HG03196 (cell line): ENCODE data around the gene ADH4.
"Not testable (repeated sequence)": the region's sequence is repeated elsewhere in the genome, so short reads cannot be mapped to it uniquely, and the experiment has no call there.

Experiments used
- ATAC-seq: cut with Tn5 transposase; IDR thresholded peaks from one replicate; pipeline ENCODE4 v1.9.1; 2021; ENCODE audit not compliant: unreplicated experiment

Gene ADH4

DNA sequence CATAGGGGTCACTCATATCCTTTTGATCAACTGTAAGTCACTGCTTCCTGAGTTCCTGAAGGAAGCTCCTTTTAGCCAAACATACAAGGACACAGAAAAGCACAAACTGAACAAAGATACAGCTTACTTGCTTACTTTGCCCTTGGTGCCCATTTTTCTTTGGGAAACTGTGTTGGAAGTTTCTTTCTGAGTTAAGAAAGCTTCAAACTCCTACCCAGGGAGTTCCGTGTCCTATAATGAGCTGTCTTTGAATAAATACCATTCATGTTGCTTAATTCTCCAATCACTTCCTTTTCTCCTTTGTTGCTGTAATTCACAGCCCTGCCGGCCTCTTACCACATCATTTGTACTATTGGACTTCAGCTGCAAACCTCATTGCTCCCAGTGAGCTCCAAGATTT lies at the start of gene ADH4:
TSS of gene ADH4 (minus strand) at position 228 of the 400 bp plus-strand sequence. CDS start at position 153, 75 bp downstream.
- ATAC-seq: no peak

GRCh38 chr4:99190336-99190735 lies 46.2 kb upstream of the ADH4 start:
- ATAC-seq: no peak

GRCh38 chr4:99189900-99190299 lies 45.8 kb upstream of the ADH4 start:
- not testable (repeated sequence) for ATAC-seq

DNA sequence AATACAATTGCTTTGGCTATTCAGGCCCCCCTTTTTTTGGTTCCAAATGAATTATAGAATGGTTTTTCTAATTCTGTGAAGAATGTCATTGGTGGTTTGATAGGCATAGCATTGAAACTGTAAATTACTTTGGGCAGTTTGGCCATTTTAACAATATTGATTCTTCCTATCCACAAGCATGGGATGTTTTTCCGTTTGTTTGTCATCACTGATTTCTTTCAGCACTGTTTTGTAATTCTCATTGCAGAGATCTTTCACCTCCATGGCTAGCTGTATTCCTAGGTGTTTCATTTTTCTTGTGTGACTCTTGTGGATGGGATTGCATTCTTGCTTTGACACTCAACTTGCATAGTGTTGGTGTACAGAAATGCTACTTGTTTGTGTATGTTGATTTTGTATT lies 41.9 kb upstream of the ADH4 start:
- no peak for ATAC-seq

DNA sequence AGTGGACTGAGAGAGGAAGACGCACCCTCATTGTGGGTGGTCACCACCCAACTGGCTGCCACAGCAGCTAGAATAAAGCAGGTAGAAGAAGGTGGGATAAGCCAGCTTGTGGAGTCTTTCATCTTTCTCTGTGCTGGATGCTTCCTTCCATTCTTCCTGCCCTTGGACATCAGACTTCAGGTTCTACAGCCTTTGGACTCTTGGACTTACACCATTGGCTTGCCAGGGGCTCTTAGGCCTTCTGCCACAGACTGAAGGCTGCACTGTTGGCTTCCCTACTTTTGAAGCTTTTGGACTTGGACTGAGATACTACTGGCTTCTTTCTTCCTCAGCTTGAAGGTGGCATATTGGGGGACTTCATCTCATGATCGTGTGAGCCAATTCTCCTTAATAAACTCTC lies 41.5 kb upstream of the ADH4 start:
- no peak for ATAC-seq

DNA sequence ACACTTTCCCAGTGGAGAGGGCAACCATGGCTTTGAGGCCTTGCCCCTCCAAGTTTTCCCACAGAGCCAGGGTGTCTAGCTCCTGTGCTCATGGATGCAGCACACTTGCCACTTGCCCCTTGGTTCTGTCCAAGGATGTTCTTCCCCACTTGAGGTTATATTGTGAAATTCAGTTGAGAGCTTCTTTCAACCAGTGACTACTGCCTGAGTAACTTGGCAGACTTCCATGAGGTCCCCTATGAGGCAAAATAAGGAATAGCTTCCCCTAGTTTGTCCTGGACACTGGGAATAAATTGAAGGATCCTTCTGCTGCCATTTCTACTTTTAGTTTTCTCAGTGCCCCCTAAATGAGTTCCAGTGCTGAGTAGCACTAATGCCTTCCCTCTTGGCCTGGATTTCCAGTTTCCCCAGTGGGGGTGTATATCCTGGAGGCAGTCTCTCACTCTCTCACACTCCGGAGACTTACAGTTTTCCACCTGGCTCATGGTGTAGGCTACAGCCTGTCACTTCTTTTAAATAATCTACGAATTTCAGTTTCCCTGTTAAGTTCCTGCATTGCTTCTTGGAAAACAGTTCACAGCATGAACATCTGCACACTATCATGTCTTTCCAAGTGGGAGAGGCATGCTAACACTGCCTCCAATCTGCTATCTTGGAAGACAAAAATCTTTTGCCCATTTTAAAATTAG lies 36.4 kb upstream of the ADH4 start:
- no peak for ATAC-seq

DNA sequence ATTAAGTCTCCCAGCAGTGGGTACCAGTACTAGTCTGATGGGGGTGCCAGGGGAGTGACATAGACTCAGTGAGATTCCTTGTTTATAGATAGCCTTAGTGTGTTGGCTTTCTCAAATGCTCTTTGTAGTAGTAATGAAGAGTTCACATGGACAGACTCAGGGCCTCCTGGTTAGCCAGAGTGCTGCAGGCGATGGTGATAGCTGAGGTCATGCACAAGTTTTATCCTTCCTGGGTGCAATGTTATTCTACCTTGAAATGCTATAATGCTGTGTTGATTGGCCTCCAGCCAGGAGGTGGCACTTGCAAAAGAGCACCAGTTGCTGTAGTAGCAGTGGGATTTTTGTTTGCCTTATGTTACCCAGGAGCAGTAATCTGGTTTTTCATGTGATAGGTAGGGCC lies 35.5 kb upstream of the ADH4 start:
- ATAC-seq: no peak

DNA sequence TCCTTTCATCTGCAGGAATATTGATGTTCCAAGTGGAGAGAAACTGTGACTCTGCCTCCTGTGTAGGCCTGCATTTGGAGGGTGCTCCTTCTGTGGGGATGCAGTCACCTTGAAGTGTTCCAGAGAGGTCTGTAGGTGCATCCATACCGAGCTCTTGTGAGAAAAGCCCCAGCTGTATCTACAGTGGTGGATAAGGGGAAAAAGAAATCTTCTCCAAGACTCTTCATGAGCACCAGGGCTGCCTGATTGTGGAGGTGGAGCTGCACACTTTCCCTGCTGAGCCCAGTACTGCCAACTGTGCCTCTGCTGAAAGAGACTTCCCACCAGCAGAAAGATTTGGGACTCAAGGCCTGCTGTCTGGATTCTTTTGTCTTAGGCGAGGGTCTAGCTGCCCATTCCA lies 35.1 kb upstream of the ADH4 start:
- no peak for ATAC-seq

DNA sequence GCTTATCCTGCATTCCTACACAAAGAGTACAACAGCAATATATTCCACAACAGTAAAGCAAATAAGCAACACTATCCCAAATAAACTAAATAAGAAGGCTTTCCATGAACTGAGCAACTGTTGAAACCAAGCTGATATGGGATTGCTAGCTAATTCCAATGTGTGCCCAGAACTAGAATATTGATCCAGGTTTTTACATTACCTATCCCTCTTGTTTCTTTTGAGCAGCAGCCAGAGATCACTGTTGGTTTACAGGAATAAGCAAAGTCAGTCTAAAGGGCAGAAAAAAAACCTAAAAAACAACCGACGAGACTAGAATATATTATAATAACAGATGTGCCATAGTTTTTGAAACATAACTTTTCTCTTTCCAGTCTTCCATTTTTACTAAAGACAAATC lies 22.4 kb upstream of the ADH4 start:
- ATAC-seq: no peak

DNA sequence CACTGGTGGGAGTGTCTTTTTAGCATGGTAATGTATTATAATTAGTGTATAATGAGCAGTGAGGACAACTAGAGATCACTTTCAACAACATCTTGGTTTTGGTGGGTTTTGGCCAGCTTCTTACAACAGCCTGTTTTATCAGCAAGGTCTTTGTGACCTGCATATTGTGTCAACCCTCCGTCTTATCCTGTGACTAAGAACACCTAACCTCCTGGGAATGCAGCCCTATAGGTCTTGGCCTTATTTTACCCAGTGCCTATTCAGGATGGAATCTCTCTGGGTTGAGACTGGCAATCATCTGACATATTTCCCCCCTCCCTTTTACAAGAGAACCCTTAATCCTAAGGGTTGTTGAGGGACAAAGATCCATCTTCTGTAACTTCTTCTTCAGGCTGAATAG lies 21.9 kb upstream of the ADH4 start:
- ATAC-seq: no peak

DNA sequence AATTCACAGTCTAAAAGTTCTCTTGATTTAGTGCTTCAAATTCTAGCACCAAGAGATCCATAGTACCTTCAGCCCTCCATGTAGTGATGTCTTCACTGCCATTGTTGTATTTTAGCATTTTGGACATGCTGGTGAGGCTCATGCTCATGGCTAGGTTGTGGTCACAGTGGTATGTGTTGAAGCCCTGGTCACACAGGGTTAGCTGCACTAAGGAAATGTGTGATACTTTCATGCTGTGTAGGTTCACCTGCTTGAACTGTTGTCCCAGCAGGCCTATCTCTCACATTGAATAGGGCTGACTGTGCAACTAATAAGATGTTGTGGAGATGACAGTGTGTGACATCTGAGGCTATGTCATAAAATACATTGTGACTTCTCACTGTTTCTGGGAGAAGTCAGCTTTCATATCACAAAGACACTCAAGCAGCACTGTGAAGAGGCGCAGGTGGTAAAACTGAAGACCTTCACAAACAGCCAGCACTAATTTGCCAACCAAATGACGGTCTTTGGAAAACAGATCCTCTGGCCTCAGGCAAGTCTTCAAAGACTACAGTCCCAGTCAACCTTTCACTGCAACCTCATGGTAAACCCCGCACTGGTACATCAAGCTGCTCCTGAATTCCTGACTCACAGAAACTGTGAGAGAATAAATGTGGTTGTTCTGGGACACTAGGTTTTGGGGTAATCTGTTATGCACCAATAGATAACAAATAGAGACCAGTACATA lies 17.4 kb upstream of the ADH4 start:
- ATAC-seq: no peak

DNA sequence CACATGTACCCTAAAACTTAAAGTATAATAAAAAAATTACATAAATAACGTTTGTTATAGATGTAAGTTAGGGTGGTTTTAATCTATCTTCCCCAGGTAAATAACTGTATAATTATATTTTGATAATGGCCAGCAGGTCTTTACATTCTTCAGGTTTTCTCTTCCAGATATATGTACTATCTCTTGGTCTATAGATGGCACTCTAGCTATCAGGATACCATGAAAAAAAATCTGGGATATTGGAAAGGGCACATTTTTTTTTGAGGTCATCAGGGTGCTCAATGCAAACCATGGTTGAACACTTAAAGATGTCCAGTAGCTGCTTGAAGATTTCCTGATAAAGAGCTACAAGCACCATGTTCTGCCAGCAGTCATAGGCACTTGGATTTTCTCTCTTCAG lies 15.6 kb upstream of the ADH4 start:
- ATAC-seq: no peak

- ATAC-seq: no peak
Measured at GRCh38 chr4:99157478-99157935, 13.4 kb upstream of the ADH4 start.

DNA sequence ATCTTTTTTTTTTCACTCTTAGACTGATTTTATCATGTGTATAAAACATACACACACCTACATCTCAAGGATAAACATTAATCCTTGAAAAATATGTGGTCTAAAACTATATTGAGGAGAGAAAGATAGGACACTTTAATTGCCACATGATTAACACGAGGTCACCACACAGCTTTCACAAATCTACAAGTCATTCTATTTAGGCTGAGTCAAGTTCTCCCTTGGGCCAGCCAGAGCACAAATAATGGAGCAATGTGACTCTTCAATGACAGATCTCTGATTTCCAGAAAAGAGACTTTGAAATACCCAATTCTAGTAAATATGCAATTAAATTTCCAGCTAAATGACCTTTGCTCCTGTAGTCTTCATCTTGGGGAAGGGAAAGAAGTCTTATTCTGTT lies 12.9 kb upstream of the ADH4 start:
- ATAC-seq: no peak

DNA sequence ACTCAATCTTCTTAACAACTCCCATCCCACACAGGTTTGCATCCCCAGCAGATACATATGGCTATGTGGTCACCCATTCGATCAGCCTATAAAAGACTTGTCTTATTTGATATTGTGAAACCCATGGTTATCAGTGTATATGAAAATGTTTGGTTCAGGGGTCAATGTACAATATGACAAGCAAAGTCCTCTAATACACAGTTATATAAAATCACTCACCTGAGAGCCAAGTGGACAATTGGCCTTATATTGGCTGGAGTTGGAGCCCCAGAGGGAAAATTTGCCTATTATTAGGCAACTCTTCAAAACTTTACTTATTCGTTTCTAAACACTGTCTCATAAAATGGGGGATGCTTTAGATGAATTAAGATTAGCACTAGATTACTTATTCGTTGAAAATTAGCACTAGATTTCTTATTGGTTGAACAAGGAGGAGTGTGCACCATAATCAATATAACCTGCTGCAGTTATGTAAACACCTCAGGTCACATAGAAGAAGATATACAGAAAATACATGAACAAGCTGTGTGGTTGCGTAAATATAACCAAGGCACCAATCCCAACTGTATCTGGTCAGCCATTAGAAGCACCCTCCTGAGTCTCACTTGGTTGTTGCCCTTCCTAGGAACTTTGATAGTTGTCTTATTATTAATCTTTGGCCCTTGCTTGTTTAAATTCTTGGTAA lies 10.7 kb upstream of the ADH4 start:
- no peak for ATAC-seq

DNA sequence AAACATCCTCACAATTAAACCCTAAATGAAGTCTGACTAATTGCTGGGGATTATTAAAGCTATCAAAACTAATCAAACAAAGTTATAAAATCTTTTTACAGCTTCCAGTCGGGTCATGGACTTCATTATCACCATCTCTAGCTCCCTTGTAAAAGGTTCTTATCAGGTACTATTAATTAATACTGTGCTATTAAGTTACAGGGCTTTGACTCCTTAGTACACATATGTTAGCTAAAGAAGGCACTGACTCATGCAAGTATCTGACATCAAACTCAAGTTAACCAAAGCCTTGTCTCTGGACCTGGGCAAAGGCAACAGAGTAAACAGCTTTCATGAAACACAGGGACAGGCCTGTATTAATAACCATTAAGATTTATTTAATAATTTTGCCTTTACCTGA lies 7.9 kb upstream of the ADH4 start:
- ATAC-seq: no peak

- no peak for ATAC-seq
Measured at GRCh38 chr4:99151452-99151851, 7.4 kb upstream of the ADH4 start.

DNA sequence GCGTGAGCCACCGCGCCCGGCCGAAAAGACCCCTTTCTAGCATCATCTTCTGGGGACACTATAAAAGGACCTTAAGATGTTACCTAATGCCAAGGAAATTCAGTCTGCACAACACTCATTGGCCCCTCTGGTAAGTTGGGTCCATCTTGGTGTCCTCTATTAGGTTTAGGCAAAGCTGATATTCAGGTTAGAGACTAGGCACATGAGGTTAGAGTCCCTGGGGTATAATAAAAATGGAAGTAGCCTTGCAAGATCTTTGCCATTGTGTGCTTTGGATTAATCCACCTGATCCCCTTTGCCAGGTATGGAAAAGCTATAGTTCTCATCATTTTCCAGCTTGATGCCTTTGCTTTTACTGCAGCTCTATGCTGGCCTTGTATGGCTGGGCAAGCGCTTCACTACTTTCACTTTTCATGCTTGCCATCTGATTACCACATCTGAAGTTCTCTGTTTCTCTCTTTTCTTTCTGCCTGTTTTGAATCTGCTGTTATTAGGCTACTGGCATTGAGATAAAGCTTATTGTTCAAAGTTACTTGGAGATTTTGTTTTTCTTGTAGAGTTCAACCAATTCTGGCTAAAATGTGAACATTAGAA lies 5.4 kb upstream of the ADH4 start:
- ATAC-seq: no peak

DNA sequence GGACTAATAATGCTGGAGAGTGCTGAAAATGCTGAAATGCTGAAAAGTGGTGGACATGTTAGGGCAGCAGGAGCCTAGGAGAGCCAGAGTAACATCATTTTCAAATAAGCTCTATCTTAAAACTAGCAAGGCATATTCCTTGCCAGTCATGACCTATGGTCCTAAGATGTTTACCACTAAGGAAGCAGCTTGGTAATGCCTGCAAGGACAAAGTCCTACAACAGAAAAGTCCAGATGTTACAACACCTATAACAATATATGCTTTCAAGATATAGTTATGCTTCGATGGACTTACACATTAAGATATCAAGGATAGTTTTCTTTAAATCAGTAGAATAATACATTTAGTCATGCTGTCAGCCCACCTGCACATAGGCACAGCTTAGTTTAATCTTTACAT lies 4.5 kb upstream of the ADH4 start:
- ATAC-seq: no peak

DNA sequence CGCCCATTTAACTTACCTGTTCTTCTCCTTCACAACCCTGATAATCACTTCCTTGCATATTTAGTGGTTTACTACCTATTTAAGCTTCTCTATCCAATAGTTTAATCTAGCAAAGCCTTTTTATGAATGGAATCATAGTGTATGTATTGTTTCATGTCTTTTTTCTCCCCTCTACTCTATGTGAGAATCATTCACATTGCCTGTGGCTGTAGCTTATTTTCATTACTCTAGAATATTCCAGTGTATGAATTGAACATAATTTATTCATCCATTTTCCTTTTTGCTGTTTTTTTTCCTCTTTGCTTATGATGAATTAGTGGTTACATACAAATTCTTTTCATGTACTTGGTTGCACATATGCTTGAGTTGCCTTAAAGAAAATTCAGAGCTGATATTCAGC lies 490 bp upstream of the ADH4 start:
- no peak for ATAC-seq

GRCh38 chr4:99136329-99136728 lies 7.8 kb downstream of the ADH4 start:
- no peak for ATAC-seq
